HepG2 (cell line): ENCODE data around the gene CHKB. TPM values are rescaled to one million over a fixed set of nuclear protein-coding genes. Genes with fewer than 3 reads are reported as not detected.

Experiments used
- ATAC-seq: fragments of 200-7000 bp; cut with Tn5 transposase; 3 replicates; pipeline ENCODE4 v1.9.1; 2020; ENCODE audit warnings: mild to moderate bottlenecking, moderate library complexity
- BruUV-seq: library from RNA; stranded (reverse); fragments of 400-500 nt; replicated peaks from 2 replicates; lab custom pipeline; 2021; lab: Mats Ljungman, UMichigan
- CTCF ChIA-PET: fragments of 300-600 bp; formaldehyde crosslinking; extraction: SDS; loops from one replicate; lab custom pipeline; 2021; ENCODE audit warnings: low total read pairs, inconsistent platforms, low intra/inter-chr PET ratio; lab: Yijun Ruan, JAX
- POLR2A ChIA-PET: fragments of 350-600 bp; sonication (Branson Sonifier 250); formaldehyde crosslinking; loops from one replicate; lab custom pipeline; 2020; ENCODE audit warnings: antibody characterized with exemption, inconsistent platforms; lab: Yijun Ruan, JAX
- DNase-seq: peaks from one replicate; pipeline ENCODE4 v3.0.0-alpha.2; 2015; ENCODE audit warnings: low spot score
- FAIRE-seq: peaks from 3 replicates; lab custom pipeline; 2011; peaks lifted over from hg19 to GRCh38; lab: Jason Lieb, UNC
- H2AFZ ChIP-seq: one replicate; pipeline ENCODE4 v1.6.1; 2011; ENCODE audit warnings: low read length, inconsistent platforms
- H3K27ac ChIP-seq: fragments of 300-600 bp; 3 replicates; pipeline ENCODE4 v1.8.0; 2011; ENCODE audit warnings: mixed run types, mild to moderate bottlenecking, mixed read lengths, low read length, inconsistent platforms; ENCODE audit not compliant: insufficient read depth; ENCODE audit errors: extremely low read length
- H3K27me3 ChIP-seq, 2 experiments: fragments of 200-600 bp in 1 of 2; 2 replicates in 1 of 2; 3 replicates in 1 of 2; pipeline versions ENCODE4 v1.6.0 to v1.8.0; 2011; ENCODE audit warnings: low read length in 2 of 2, mild to moderate bottlenecking in 2 of 2, moderate library complexity in 2 of 2, inconsistent platforms in 1 of 2; ENCODE audit not compliant: insufficient read depth in 2 of 2, control insufficient read depth in 1 of 2
- H3K36me3 ChIP-seq, 2 experiments: fragments of 200-600 bp in 1 of 2; replicated peaks in 1 of 2; 2 replicates in 1 of 2; 3 replicates in 1 of 2; pipeline versions ENCODE4 v1.5.1 to v1.8.0; 2011; ENCODE audit warnings: low read length in 2 of 2, inconsistent platforms in 1 of 2; ENCODE audit not compliant: insufficient read depth in 2 of 2, control insufficient read depth in 1 of 2
- H3K4me1 ChIP-seq: 2 replicates; pipeline ENCODE4 v1.5.1; 2012; ENCODE audit warnings: low read length, inconsistent platforms; ENCODE audit not compliant: insufficient read depth
- H3K4me2 ChIP-seq: 2 replicates; pipeline ENCODE4 v1.6.0; 2011; ENCODE audit warnings: low read depth, low read length, inconsistent platforms
- H3K4me3 ChIP-seq, 3 experiments: fragments of 200-600 bp in 1 of 3; sonication (generic), shearing (Covaris generic) in 1 of 3; replicated peaks in 1 of 3; 2 replicates each; pipeline ENCODE4 v1.5.1; 2011 to 2016; ENCODE audit warnings: low read length in 3 of 3, inconsistent platforms in 2 of 3, low read depth in 2 of 3, mild to moderate bottlenecking in 2 of 3, control low read depth in 1 of 3, mixed read lengths in 1 of 3; ENCODE audit not compliant: insufficient read depth in 1 of 3
- H3K79me2 ChIP-seq: one replicate; pipeline ENCODE4 v1.6.1; 2011; ENCODE audit warnings: low read length, inconsistent platforms; ENCODE audit not compliant: insufficient read depth
- H3K9ac ChIP-seq: 2 replicates; pipeline ENCODE4 v1.6.0; 2011; ENCODE audit warnings: mild to moderate bottlenecking, low read depth, low read length, inconsistent platforms; ENCODE audit not compliant: insufficient read depth
- H3K9me3 ChIP-seq: 2 replicates; pipeline ENCODE4 v1.5.1; 2012; ENCODE audit warnings: mild to moderate bottlenecking, low read length
- H4K20me1 ChIP-seq: 2 replicates; pipeline ENCODE4 v1.6.0; 2011; ENCODE audit warnings: inconsistent platforms, mild to moderate bottlenecking, low read length, moderate library complexity; ENCODE audit not compliant: insufficient read depth
- EED ChIP-seq: sonication (generic); formaldehyde crosslinking; IDR thresholded peaks from 2 replicates; pipeline ENCODE4 v1.5.0; 2020; ENCODE audit warnings: mild to moderate bottlenecking, missing genetic modification reagents
- ELF1 ChIP-seq: sonication (generic); formaldehyde crosslinking; IDR thresholded peaks from 2 replicates; pipeline ENCODE4 v1.4.0; 2020; ENCODE audit warnings: missing genetic modification reagents
- ELF3 ChIP-seq: IDR thresholded peaks from 2 replicates; pipeline ENCODE4 v1.6.1; 2016; ENCODE audit warnings: missing genetic modification reagents, missing compliant biosample characterization
- MIER2 ChIP-seq: IDR thresholded peaks from 2 replicates; pipeline ENCODE4 v1.6.1; 2016; ENCODE audit warnings: missing biosample characterization, missing genetic modification reagents
- RAD51 ChIP-seq: fragments of 450-650 bp; IDR thresholded peaks from 2 replicates; pipeline ENCODE4 v1.6.1; 2016; ENCODE audit warnings: borderline replicate concordance
- SCMH1 ChIP-seq: sonication (generic); formaldehyde crosslinking; IDR thresholded peaks from 2 replicates; pipeline ENCODE4 v1.9.0; 2021; ENCODE audit warnings: missing genetic modification reagents, mild to moderate bottlenecking, borderline replicate concordance
- ZBTB42 ChIP-seq: sonication (generic); formaldehyde crosslinking; IDR thresholded peaks from 2 replicates; pipeline ENCODE4 v1.5.0; 2020; ENCODE audit warnings: mild to moderate bottlenecking, missing genetic modification reagents
- ZFP41 ChIP-seq: sonication (generic); formaldehyde crosslinking; IDR thresholded peaks from 2 replicates; pipeline ENCODE4 v1.4.0; 2020; ENCODE audit warnings: mild to moderate bottlenecking, missing genetic modification reagents, borderline replicate concordance
- ZNF136 ChIP-seq: sonication (generic); formaldehyde crosslinking; IDR thresholded peaks from 2 replicates; pipeline ENCODE4 v1.8.1; 2022; ENCODE audit warnings: low read depth, mild to moderate bottlenecking, moderate library complexity, missing genetic modification reagents
- ZNF205 ChIP-seq: IDR thresholded peaks from 2 replicates; pipeline ENCODE4 v1.6.1; 2018; ENCODE audit warnings: missing biosample characterization, missing genetic modification reagents
- ZNF232 ChIP-seq: sonication (generic); formaldehyde crosslinking; IDR thresholded peaks from 2 replicates; pipeline ENCODE4 v1.4.0; 2020; ENCODE audit warnings: missing genetic modification reagents, borderline replicate concordance
- ZNF496 ChIP-seq: sonication (generic); formaldehyde crosslinking; IDR thresholded peaks from 2 replicates; pipeline ENCODE4 v1.8.1; 2023; ENCODE audit warnings: mild to moderate bottlenecking, moderate library complexity, missing genetic modification reagents; ENCODE audit not compliant: insufficient replicate concordance
- ZNF660 ChIP-seq: sonication (generic); formaldehyde crosslinking; IDR thresholded peaks from 2 replicates; pipeline ENCODE4 v1.5.1; 2020; ENCODE audit warnings: mild to moderate bottlenecking, low read depth, missing genetic modification reagents, borderline replicate concordance
- ZZZ3 ChIP-seq: sonication (generic); formaldehyde crosslinking; IDR thresholded peaks from 2 replicates; pipeline ENCODE4 v1.4.0; 2020; ENCODE audit warnings: missing genetic modification reagents, mild to moderate bottlenecking, borderline replicate concordance
- WGBS: methylation state at CpG from one replicate; pipeline ENCODE4 v1.1.6; 2017; ENCODE audit warnings: low lambda C conversion rate; 5-methylcytosine and 5-hydroxymethylcytosine counted together
- in situ Hi-C: cut with HindIII; loops from 2 replicates; pipeline ENCODE4 v1.10.0; 2017; ENCODE audit warnings: low pct_unique_long_range_greater_than_20kb; ENCODE audit not compliant: extremely low pct_ligation_motif_present
- intact Hi-C: fragments of 100-400 bp; cut with micrococcal nuclease; formaldehyde crosslinking; loops from one replicate; pipeline ENCODE4 v1.10.0; 2022; ENCODE audit not compliant: unreplicated experiment
- polyA plus RNA-seq, 8 experiments: library from polyadenylated mRNA; depleted of rRNA in 3 of 8; stranded (reverse) in 7 of 8; unstranded in 1 of 8; fragments of >200 nt; fragmentation: Illumina TruSeq in 4 of 8; extraction: Trizol in 4 of 8; gene quantifications; 2 replicates each; pipeline versions ENCODE4 v1.2.1 to v1.2.3, GENCODE V29; 2011 to 2016; ENCODE audit warnings: low read depth in 4 of 8, missing spikeins in 1 of 8, mixed read lengths in 1 of 8; ENCODE audit not compliant: insufficient read depth in 1 of 8
- total RNA-seq, 5 experiments: library from RNA; depleted of rRNA; stranded (reverse); fragments of >200 nt; fragmentation: Illumina TruSeq; extraction: Trizol; gene quantifications; 2 replicates each; pipeline ENCODE4 v1.2.3, GENCODE V29; 2016; ENCODE audit warnings: low read depth in 1 of 5
- TF ChIP-seq, protein P1 (sequence below): sonication (generic); formaldehyde crosslinking; IDR thresholded peaks from 2 replicates; pipeline ENCODE4 v1.8.1; 2023; ENCODE audit warnings: missing genetic modification reagents, mild to moderate bottlenecking, borderline replicate concordance
- TF ChIP-seq, protein P2 (sequence below): sonication (generic); formaldehyde crosslinking; IDR thresholded peaks from 2 replicates; pipeline ENCODE4 v1.4.0; 2020; ENCODE audit warnings: mild to moderate bottlenecking, missing genetic modification reagents, borderline replicate concordance
- TF ChIP-seq, protein P3 (sequence below): sonication (generic); formaldehyde crosslinking; IDR thresholded peaks from 2 replicates; pipeline ENCODE4 v1.8.0; 2022; ENCODE audit warnings: low read depth, missing genetic modification reagents
- TF ChIP-seq, protein P4 (sequence below): sonication (generic); formaldehyde crosslinking; IDR thresholded peaks from 2 replicates; pipeline ENCODE4 v1.4.0; 2020; ENCODE audit warnings: missing genetic modification reagents

CHKB gene
- total and polyA plus RNA-seq, 2 of the 13 experiments (the other 11 are each of a cell fraction or from before 2014, with no cell fraction given), result 24.5 to 42.7 TPM

DNA sequence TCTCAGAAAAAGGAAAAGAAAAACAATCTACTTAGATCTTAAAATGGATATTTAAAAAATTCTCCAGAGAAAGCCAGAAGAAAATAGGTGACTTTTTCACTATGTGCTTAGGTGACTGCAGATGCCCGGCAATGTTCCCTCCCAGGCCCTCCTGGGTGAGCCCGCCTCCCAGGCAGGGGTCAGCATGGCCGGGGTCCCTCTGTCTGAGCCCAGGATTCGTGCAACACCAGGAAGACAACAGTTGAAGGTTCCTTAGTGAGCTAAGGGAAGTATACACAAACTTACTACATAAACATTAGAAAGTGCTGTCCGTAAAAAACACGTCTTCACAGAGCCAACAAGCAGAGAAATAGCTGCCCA is 29.5 kb upstream of the CHKB start:
- POLR2A ChIA-PET, result interaction anchor here (1.6 kb wide), 1 partner anchor 29 kb away, joined by 4 read pairs; the partner anchor contains the start of gene CHKB
- FAIRE-seq (no peak), ATAC-seq (no peak), DNase-seq (no peak)
- Histone ChIP-seq H2AFZ (no peak overlapping the region), H3K4me2 (no peak overlapping the region), H3K36me3 (no peaks in the 10 kb centered on the region), H4K20me1 (no peaks in the 10 kb centered on the region), H3K4me3 (no peak overlapping the region), H3K9ac (no peak overlapping the region), H3K9me3 (no peaks in the 10 kb centered on the region), H3K79me2 (no peaks in the 10 kb centered on the region), H3K27me3 (peaks cover 0 to 6% of the 10 kb centered on the region in 2 experiments; a peak in 2 of 5 replicates), H3K27ac (no peak overlapping the region), H3K4me1 (peaks cover 22% of the 10 kb centered on the region)
- CTCF ChIA-PET, result no interaction called here
- intact Hi-C loops (no loop called here), in situ Hi-C loops (loop anchor here (5.0 kb wide), 1 partner anchor 35 kb away; the partner anchor contains the start of gene CPT1B)
- TF ChIP-seq, protein P1, sequence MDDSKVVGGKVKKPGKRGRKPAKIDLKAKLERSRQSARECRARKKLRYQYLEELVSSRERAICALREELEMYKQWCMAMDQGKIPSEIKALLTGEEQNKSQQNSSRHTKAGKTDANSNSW (CRISPR knock-in tag), result no peak
- TF ChIP-seq EED (CRISPR knock-in tag), result no peak
- no peak for TF ChIP-seq ELF3
- no peak for TF ChIP-seq SCMH1 (CRISPR knock-in tag)
- no peak for TF ChIP-seq MIER2 (CRISPR knock-in tag)
- TF ChIP-seq ZNF232 (CRISPR knock-in tag), result no peak
- TF ChIP-seq, protein P2, sequence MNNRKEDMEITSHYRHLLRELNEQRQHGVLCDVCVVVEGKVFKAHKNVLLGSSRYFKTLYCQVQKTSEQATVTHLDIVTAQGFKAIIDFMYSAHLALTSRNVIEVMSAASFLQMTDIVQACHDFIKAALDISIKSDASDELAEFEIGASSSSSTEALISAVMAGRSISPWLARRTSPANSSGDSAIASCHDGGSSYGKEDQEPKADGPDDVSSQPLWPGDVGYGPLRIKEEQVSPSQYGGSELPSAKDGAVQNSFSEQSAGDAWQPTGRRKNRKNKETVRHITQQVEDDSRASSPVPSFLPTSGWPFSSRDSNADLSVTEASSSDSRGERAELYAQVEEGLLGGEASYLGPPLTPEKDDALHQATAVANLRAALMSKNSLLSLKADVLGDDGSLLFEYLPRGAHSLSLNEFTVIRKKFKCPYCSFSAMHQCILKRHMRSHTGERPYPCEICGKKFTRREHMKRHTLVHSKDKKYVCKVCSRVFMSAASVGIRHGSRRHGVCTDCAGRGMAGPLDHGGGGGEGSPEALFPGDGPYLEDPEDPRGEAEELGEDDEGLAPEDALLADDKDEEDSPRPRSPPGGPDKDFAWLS (CRISPR knock-in tag), result no peak
- no peak for TF ChIP-seq ZNF136 (CRISPR knock-in tag)
- no peak for TF ChIP-seq ZFP41 (CRISPR knock-in tag)
- TF ChIP-seq, protein P3, sequence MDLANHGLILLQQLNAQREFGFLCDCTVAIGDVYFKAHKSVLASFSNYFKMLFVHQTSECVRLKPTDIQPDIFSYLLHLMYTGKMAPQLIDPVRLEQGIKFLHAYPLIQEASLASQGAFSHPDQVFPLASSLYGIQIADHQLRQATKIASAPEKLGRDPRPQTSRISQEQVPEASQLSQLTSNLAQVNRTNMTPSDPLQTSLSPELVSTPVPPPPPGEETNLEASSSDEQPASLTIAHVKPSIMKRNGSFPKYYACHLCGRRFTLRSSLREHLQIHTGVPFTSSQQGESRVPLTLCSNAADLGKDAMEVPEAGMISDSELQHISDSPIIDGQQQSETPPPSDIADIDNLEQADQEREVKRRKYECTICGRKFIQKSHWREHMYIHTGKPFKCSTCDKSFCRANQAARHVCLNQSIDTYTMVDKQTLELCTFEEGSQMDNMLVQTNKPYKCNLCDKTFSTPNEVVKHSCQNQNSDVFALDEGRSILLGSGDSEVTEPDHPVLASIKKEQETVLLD (CRISPR knock-in tag), result no peak
- TF ChIP-seq ZZZ3 (CRISPR knock-in tag), result no peak
- no peak for TF ChIP-seq RAD51
- TF ChIP-seq ELF1 (CRISPR knock-in tag), result no peak
- TF ChIP-seq, protein P4, sequence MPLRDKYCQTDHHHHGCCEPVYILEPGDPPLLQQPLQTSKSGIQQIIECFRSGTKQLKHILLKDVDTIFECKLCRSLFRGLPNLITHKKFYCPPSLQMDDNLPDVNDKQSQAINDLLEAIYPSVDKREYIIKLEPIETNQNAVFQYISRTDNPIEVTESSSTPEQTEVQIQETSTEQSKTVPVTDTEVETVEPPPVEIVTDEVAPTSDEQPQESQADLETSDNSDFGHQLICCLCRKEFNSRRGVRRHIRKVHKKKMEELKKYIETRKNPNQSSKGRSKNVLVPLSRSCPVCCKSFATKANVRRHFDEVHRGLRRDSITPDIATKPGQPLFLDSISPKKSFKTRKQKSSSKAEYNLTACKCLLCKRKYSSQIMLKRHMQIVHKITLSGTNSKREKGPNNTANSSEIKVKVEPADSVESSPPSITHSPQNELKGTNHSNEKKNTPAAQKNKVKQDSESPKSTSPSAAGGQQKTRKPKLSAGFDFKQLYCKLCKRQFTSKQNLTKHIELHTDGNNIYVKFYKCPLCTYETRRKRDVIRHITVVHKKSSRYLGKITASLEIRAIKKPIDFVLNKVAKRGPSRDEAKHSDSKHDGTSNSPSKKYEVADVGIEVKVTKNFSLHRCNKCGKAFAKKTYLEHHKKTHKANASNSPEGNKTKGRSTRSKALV, result no peak
- no peak for TF ChIP-seq ZNF205 (CRISPR knock-in tag)
- no peak for TF ChIP-seq ZNF660
- TF ChIP-seq ZNF496 (CRISPR knock-in tag), result no peak
- TF ChIP-seq ZBTB42 (CRISPR knock-in tag), result no peak
- BruUV-seq, result no TSS peak
- 50% methylated on average over 6 of the region's 6 CpGs for WGBS
